HG02623 (cell line): ENCODE data around the gene DOC2B.
"Not testable (repeated sequence)": the region's sequence is repeated elsewhere in the genome, so short reads cannot be mapped to it uniquely, and the experiment has no call there.

ENCODE experiments used
- ATAC-seq: cut with Tn5 transposase; IDR thresholded peaks from one replicate; pipeline ENCODE4 v1.9.1; 2021; ENCODE audit warnings: moderate library complexity; ENCODE audit not compliant: unreplicated experiment

DOC2B gene

GRCh38 chr17:181245-182049 is at the start of gene DOC2B:
DOC2B (minus strand) TSS chr17:181650; CDS start chr17:181479, 171 bp downstream.
- no peak for ATAC-seq

GRCh38 chr17:230395-230770 is 48.9 kb upstream of the DOC2B start:
- no peak for ATAC-seq

GRCh38 chr17:229709-230394 is 48.4 kb upstream of the DOC2B start:
- no peak for ATAC-seq

- ATAC-seq, result no peak
These were observed 47.7 kb upstream of the DOC2B start for GRCh38 chr17:228951-229708.

GRCh38 chr17:227946-228615 is 46.6 kb upstream of the DOC2B start:
- ATAC-seq, result no peak

GRCh38 chr17:227078-227945 is 45.9 kb upstream of the DOC2B start:
- ATAC-seq, result no peak

- ATAC-seq, result no peak
These were observed 44.9 kb upstream of the DOC2B start for GRCh38 chr17:226108-227077.

- no peak for ATAC-seq
These were observed 44.1 kb upstream of the DOC2B start for GRCh38 chr17:225551-225950.

GRCh38 chr17:224576-224975 is 43.1 kb upstream of the DOC2B start:
- ATAC-seq, result not testable (repeated sequence)

GRCh38 chr17:223723-224471 is 42.4 kb upstream of the DOC2B start:
- ATAC-seq, result no peak

- ATAC-seq, result no peak
These were observed 40.7 kb upstream of the DOC2B start for GRCh38 chr17:222172-222571.

GRCh38 chr17:219696-220095 is 38.2 kb upstream of the DOC2B start:
- no peak for ATAC-seq

GRCh38 chr17:218432-219110 is 37.1 kb upstream of the DOC2B start:
- no peak for ATAC-seq

- ATAC-seq, result no peak
These were observed 35.2 kb upstream of the DOC2B start for GRCh38 chr17:216625-217024.

- ATAC-seq, result not testable (repeated sequence)
These were observed 34.4 kb upstream of the DOC2B start for GRCh38 chr17:215563-216478.

GRCh38 chr17:214881-215331 is 33.5 kb upstream of the DOC2B start:
- ATAC-seq, result no peak
